Activated CD8-positive, alpha-beta memory T cell treated with anti-CD3 and anti-CD28 coated beads for 4 hours (primary cell): ENCODE data around the gene RAD51D.
"Not testable (repeated sequence)": the region's sequence is repeated elsewhere in the genome, so short reads cannot be mapped to it uniquely, and the experiment has no call there.

ENCODE experiments used
- DNase-seq, 2 donors: peaks; one replicate each; pipeline ENCODE4 v3.0.0-alpha.2; 2020; ENCODE audit warnings: low read depth in 2 of 2

RAD51D gene

DNA sequence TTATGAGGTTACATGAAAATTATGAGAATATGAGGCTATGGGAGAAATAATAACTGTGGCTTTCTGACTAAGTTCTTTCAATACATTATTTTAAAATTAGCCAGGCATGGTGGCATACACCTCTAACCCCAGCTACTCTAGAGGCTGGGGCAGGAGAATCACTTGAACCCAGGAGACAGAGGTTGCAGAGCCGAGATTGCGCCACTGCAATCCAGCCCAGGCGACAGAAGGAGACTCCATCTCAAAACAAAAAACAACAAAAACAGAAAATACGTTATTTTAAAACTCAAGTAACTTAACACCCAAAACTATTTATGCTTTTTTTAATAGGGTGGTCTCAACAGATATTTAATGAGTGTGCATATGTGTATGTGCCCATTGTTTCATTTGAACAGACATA is 53.8 kb downstream of the RAD51D start:
- no peak for DNase-seq

DNA sequence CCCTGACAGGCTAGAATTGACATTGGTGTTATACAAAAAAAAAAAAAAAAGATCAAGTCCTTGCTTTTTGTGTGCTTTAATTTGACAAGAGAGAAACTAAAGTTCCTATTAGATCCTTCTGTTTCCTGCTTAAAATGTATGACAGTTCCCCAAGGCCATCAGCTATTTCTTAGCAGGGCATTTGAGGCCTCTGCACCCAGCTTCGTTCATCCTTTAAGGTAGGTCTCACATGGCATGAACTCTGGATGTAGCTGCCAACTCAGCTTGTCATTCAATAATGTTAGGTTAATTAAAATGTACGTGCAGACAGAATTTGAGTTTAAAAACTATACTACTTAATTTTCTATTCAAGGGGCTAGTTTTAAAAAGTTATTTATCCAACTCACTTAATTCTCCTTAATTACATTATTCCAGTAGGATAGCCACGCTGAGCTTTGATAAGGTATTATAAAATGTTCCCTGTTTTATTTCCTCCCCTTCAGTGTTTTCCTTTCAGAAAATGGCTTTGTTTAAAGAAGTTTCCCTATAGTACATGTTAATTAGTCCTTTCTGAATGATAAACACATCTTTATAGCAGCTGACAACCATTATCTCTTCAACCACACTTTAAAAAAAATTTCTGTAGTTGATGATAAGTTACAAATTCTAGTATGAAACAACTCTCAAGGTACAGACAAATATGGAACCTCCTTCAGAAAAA is 55.0 kb downstream of the RAD51D start:
- DNase-seq = no peak

DNA sequence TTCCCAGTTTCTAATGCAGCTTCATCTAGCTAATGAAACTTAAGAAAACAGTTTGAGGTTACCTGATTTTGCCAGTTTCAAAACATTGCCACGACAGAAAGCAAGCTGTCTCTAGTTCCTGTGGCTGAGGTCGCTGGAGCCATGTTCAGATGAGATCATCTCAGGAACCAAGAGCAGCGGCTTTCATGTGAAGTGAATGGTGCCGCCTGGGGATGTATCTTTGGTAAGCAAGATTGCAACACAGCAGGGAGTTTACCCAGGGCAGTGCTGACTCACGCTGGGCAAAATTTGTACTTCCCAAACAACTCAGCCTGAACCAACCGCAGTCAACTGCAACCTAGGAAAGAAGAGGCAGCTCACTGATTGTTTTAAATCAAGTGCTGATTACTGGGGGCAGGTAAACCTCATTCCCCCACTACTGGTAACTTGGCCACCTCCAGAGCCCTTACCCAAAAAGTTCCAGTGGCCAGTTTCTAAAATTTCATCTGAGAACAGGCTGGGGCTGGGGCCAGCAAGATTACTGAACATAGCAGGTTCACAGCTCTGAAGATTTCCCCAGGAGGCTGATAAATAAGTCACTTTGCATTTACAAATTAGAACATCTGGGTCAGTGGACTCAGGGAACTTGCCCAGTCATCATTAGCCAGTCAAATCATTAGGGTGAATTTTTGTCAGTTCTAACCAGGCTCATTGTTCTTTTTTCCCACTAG is 56.0 kb downstream of the RAD51D start, which contains the start of gene RFFL:
Gene RFFL, minus strand, starts transcription at position 194 of the 710 bp plus-strand sequence. CDS start 37,154 bp downstream, outside the sequence.
- DNase-seq = peak; percentile 69 to 82

DNA sequence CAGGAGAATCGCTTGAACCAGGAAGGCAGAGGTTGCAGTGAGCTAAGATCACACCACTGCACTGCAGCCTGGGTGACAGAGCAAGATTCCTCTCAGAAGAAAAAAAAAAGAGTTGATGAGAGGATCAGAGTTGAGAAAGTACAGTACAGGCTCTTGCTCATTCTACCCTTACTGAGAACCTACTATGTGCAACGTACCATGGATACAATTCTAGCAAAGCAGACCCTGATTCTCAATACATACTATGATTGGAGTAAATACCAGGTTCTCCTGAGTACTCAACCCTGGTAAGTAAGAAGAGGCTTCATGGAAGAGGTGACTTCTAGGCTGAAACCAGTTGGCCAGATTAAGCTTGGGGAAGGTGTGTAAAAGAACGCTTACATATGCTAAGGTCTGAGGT is 57.4 kb downstream of the RAD51D start:
- no peak for DNase-seq

DNA sequence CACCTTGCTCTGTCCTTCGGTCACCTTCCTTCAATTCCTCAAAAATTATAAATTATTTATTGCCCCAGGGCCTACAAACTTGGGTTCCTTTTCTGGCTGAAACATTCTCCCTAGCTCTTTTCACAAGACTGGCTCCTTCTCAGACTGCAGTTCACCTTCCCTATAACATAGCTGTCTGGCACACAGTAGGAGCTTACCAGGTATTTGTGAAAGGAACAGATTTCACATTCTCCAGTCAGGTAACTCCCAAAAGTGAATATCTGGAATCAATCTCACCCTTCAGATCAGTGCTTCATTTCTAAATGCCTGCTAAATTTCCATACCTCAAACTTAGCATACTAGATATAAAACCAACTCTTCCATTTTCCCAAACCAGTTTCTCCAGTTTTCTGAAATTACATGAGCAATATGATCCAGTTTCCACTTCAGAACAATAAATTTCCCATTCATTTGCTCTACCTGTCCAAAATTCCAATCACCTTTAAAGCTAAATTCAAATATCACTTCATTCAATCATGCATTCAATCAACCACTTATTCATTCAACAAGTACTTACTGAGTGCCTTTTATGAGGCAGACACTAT is 62.2 kb downstream of the RAD51D start:
- no peak for DNase-seq

DNA sequence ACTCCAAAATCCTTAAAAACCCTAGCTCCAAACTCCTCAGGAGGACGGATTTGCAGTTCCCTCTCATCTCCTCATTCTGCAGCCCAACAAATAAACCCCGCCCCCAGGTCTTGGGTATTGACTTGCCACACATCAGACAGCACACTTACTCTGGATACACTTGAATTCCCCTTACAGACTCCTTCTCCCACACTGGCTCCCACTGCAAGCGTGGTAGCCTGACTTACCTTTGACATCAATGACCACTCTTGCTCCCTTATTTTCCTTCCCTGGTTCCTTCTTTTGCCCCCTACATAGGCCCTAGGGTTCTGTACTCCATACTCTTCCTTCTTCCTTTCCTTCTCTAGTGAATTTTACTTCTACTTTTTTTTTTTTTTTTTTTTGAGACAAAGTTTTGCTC is 63.6 kb downstream of the RAD51D start:
- no peak for DNase-seq

DNA sequence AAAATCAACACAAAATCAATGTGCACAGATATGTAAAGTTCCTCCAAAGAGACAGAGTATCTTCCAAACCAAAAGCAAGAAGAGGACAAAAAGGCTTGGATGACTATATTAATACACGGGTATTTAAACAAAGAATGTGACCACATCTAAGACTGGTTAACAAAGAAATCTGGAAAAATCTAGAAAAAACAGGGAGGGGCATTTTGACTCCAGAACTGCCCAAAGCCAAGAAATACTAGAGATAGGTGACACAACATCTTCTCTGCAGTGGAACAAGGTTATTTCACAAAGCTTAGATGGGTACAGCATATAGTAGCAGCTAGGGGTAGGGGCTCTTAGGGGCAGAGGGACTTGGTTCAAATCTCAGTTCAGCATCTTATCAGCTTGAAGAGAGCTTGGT is 66.5 kb downstream of the RAD51D start:
- DNase-seq = no peak

DNA sequence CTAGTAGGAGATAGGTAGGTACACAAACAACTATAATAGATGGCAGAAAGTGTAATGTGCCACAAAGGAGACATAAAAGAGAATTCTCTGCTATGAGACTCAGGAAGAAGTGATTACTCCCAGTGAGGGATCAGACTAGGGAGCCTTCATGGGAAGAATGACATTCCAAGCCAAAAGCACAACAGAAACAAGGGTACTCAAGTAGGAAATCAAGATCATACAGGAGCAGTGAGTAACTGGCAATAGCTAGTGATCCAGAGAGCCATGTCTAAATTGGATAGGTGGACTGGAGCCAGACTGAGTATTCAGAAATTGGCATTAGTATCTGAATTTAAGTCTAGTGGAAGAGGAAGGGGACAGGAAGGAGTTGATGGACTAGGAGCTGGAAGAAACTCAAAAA is 66.9 kb downstream of the RAD51D start:
- no peak for DNase-seq

DNA sequence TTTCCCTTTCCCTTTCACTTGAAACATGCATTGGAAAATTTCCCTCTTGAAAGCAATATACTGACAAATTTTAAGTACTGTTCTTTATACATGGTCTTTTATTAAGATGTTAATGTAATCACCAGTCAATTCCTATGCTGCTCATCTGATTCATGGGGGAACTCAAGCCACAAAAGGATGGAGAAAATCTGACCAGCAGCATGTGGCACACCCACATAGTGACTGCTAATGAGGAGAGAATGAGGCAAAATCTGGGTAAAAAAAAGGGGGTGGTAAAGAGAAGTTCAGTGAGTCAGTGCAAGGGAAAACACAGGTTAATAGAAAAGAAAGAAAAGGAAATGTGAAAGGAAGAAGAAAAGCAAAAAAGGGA is 67.4 kb downstream of the RAD51D start:
- DNase-seq = no peak

DNA sequence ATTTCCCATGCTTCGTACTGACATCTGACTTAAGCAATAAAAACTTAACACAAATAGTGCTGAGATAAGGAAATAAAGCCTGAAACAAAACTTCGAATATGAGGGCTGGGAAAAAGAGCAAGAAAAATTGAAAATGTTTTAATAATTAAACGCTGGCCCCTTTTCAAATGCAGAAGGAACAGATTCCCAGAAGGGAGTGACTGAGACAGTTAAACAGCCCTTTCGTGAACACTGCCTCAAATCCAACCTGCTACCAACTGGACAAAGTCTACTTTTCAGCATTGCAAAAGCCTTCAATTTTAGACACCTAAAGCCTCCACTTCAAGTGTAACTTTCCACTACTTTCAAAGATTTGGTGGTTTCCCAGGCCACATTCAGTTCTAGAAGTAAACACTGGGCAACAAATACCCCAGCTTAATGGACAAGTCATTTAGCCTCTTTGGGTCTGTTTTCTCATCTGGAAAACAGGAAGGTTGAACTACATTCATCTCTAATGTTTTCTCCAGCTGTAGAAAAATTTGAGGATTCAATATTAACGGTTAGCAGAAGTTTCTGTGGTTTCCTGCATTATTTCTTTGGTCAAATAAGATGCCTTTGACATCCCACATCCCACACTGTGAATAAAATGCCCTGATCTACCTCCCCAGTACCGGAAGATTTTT is 68.0 kb downstream of the RAD51D start:
- no peak for DNase-seq

DNA sequence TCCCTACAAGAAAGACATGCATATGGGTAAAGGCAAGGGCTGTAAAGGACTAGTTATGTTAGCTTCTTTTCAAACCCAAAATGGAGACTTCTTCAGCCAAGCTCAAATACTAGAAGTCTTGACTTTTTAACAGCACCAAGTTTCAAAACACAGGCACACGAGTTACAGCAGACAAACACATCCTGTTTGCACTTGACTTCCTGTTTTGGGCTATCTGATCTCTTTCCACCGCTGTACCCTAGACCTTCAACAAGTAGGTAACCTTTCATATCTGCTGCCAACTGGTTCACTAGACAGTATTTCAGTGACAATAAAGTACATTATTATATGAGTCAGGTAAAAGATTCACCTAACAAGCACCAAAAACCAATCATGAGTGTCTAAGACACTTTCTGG is 68.5 kb downstream of the RAD51D start:
- DNase-seq = no peak

DNA sequence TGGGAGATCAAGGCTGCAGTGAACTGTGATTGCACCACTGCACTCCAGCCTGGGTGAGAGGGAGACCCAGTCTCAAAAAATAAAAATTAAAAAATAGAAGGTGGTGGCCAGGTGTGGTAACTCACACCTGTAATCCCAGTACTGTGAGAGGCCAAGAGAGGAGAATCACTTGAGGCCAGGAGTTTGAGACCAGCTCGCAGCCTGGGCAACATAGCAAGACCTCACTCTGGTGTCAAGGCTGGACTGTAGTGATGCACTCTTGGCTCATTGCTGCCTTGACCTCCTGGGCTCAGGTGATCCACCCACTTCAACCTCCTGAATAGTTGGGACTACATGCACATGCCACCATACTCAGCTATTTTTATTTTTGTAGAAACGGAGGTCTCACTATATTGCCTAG is 69.5 kb downstream of the RAD51D start:
- no peak for DNase-seq

DNA sequence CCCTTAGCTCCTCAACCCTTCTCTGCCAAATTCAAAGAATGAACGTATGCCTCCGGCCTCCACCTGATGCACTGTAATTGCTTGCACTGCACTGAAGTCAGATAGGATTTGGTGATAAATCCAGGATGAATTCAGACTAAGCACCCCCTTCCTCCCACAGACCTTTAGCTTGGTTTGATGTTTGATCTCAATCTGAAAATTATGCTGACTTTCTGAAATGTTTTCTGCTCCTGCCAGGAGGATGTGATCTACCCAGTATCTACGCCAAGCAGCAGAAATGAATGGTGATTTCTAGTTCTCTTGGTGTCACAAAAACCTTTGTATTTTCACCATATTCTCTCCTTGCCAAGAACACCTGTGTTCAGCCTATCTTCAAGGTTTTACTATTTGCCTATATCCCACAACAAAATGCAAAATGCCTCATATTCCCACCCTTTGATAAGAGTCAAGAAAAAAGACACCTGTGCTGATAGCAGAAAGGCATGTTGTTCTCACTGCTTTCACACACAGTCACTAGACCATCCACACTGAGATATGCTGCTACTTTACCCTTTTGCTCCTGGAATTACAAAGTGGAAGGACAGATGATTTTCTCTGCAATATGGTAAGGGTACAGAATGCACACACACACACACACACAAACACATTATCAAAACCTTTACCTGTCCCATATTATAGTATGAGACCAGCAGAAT is 70.8 kb downstream of the RAD51D start:
- no peak for DNase-seq

DNA sequence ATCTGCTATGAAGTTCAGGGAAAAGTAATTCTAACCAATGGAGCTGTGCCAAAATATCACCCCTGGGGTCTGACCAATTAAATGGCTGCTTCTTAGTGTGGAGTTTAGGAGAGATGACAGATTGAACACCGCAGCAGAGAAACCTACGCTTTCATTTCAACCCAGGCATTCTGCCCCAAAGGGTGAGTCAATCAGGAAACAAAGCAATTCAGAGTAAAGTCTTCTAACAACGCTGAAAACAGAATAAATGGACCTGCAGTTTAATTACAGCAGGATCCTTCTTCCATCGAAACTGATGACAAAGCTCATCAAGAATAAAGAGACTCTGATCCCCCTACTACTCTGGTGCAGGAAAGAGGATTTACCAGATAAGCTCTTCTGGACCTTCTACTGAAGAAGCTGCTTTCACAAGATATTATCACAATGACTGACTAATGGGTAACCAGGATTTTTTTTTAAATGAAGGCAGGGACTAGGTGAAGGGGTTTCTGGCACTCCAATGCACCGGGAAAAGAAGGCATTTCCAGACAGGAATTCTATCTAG is 72.8 kb downstream of the RAD51D start:
- DNase-seq = peak; percentile 19 to 38

DNA sequence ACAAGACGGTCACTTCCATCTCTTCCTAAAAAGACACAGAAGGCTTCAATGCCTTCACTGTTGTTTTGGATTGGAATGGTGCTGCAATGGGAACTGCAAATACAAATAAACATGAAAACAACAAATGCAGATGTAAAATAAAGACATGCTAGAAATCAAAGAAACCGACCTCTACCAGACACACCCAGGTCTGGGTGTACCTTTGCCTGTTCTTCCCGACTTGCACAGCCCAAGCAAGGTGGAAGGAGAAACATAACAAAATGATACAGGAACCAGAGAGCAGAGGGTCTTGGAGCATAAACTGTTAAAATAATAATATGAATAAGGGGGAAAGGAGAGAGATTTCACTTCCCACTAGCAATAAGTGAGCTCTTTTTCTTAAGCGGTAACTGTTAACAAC is 73.4 kb downstream of the RAD51D start:
- no peak for DNase-seq

DNA sequence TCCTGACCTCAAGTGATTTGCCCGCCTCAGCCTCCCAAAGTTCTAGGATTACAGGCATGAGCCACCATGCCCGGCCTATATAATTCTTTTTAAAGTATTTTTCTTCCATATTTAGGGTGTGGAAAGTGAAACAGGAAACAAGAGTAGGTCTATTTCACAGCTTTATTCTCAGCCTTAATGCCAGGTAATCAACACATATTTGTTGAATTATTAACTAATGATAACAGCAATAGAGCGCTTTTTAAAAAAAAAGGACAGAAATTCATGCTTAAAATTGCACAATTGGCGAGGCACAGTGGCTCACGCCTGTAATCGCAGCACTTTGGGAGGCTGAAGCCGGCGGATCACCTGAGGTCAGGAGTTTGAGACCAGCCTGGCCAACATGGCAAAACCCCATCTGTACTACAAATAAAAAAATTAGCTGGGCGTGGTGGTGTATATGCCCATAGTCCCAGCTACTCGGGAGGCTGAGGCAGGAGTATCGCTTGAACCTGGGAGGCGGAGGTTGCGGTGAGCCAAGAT is 74.1 kb downstream of the RAD51D start:
- DNase-seq = not testable (repeated sequence)

DNA sequence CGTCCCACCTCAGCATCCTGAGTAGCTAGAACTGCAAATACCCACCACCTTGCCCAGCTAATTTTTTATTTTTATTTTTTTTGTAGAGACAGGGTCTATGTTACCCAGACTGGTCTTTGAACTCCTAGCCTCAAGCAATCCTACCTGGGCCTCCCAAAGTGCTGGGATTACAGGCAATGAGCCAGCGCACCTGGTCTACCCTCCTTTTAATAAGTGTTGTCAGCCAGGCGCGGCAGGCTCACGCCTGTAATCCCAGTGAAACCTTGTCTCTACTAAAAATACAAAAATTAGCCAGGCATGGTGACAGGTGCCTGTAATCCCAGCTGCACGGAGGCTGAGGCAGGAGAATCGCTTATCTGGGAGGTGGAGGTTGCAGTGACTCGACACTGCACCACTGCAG is 75.5 kb downstream of the RAD51D start:
- DNase-seq = no peak
